HG02885 (cell line): ENCODE results near the gene FEN1.

Experiments
- ATAC-seq: cut with Tn5 transposase; IDR thresholded peaks from one replicate; pipeline ENCODE4 v1.9.1; 2021; ENCODE audit warnings: mild to moderate bottlenecking; ENCODE audit not compliant: unreplicated experiment, poor library complexity

FEN1 gene

GRCh38 chr11:61815790-61816735, 23.4 kb downstream of the FEN1 start:
- ATAC-seq, result peak; percentile 19

DNA sequence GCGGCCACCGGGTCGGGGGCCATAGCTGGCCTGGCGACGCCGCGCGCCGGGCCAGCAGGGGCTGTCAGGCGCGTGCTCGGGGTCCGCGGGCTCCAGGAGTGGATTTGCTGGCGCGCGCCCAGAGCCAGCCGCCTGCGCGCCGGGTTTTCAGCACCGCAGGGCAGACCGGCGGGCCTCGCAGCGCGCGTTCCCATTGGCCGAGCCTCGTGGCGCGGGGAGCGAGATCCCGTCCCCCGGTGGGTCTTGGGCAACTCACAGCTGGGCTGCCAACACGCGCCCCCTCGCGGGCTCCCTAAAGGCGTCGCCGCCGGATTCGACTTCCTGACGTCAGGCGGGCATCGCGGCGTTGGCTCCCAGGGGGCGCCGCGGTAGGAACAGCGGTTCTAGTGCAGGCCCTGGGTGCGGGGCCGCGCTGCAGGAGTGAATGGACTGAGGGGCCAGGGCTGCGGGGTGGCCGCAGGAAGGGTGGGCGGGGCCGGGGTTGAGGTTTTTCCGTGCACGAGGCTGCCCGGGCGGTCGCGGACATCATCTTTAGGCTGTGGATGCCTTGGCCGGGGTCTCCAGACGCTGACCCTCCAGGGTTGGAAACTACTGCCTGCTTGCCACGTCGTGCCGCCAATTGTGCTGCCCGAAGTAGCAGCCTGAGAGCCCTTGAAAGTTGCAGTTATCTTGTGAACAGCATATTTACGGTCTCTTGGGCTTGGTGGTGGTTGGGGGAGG, 24.2 kb downstream of the FEN1 start, which contains the start of gene FADS1:
Gene FADS1 (minus strand): TSS at position 268 of the 720 bp plus-strand sequence. CDS start 74 bp downstream, at position 194.
- ATAC-seq, result peak; percentile 50

DNA sequence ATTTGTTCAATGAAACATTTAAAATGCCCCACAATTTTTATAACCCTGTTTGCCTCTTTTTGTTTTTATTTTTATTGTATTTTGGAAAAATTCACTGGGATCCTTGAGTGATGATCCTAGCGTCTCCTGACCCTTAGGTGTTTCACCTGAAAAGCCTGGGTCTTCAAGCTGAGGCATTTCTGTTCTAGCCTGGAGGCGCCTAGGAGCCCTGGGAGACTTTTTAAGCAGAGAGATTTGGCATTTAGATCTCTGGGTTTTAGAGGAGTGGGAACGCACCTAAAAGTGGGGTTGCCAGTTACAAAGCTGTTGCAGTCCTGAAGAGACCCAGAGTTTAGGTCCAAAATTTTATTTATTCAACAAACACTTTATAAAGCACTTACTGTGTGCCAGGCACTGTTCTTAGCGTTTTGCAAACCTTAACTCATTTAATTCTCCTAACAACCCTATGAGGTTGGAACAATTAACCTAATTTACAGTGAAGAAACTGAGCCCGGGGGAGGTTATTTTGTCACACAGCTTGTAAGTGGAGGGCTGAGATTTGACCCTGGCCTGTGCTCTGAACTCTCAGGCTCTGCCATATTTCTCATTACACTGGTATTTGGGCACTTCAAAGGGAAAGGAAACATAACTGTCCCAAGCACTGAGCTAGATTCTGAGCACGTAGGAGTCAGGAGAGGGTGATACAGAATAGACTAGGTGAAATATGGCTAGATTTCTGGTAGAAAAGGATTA, 24.9 kb downstream of the FEN1 start:
- no peak for ATAC-seq

GRCh38 chr11:61820174-61820573, 27.5 kb downstream of the FEN1 start:
- no peak for ATAC-seq

- peak; percentile 3 for ATAC-seq
These were observed 34.3 kb downstream of the FEN1 start for GRCh38 chr11:61826930-61827570.

DNA sequence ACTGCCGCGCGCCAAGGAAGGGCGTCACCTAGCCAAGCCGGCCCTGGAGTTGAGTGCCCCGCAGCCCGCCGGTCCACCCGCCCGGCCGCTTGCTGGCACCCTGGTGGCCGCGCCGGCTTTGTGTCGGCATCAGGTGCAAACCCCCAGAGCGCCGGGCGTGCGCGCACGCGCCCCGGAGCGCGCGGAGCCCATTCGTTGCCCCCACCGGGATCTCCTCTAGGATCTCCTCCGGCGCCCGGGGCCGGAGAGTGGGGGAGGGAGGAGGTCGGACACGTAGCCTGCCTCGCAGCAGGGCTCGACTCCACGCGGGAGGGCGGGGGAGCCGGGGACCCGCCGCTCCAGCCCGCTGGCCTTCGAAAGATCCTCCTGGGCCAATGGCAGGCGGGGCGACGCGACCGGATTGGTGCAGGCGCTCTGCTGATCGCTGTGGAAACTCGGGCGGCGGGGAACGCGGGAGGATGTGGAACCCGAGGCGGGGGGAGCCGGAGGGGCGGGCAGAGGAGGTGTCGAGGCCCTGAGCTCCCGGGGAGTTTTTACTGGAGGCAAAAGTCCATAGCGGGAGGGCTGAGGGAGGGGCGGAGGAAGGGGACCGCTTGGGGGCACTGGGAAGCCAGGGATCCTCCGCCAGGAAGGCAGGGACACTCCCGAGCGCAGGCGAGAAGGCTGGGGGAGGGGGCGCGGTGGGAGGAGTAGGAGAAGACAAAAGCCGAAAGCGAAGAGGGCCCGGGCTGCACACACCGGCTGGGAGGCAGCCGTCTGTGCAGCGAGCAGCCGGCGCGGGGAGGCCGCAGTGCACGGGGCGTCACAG, 35.1 kb downstream of the FEN1 start, which contains the start of gene FADS2:
Gene FADS2 (plus strand): TSS at position 730 of the 808 bp plus-strand sequence. CDS start 91 bp downstream, outside the sequence.
- peak; percentile 79 for ATAC-seq

DNA sequence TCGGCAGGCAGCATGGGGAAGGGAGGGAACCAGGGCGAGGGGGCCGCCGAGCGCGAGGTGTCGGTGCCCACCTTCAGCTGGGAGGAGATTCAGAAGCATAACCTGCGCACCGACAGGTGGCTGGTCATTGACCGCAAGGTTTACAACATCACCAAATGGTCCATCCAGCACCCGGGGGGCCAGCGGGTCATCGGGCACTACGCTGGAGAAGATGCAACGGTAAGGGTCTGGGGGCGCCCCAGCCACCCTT, 35.6 kb downstream of the FEN1 start:
- ATAC-seq, result no peak

DNA sequence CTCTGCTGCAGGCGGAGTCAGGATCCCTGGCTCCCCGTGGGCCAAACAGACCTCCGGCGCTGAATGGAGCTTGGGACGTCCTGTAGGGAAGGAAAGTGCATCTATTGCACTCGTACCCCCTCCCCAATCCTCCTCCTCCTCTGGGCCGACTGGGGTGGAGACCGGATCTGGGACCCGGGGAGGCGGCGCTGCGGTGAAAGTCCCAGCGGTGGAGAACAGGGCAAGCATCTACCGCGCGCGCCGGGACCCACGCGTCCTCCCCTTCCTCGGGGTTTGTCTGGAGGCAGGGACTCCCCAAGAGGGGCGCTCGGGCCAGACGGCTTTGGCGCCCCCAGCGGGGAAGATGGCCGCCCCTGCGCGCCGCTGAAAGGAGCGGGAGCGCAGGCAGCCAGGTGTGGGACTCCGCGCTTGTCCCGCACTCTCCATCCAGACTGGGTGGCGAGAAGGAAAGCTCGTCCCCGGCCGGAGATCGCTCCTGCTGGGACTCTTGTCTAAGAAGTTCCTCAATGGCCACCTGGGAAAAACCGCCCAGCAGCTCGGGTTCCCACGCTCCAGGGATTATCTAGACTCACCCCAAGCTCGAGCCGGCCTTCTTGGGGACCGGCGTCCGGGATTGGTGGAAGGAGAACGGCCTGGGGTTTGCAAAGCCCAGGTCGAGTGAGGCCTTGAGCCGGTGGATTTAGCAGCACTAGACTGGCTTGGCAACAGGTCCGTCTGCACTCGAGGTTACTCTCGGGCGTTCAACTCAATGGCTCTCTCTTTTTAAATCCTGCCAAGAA, 36.1 kb downstream of the FEN1 start:
- peak; percentile 31 for ATAC-seq

GRCh38 chr11:61829806-61830205, 37.1 kb downstream of the FEN1 start:
- no peak for ATAC-seq

DNA sequence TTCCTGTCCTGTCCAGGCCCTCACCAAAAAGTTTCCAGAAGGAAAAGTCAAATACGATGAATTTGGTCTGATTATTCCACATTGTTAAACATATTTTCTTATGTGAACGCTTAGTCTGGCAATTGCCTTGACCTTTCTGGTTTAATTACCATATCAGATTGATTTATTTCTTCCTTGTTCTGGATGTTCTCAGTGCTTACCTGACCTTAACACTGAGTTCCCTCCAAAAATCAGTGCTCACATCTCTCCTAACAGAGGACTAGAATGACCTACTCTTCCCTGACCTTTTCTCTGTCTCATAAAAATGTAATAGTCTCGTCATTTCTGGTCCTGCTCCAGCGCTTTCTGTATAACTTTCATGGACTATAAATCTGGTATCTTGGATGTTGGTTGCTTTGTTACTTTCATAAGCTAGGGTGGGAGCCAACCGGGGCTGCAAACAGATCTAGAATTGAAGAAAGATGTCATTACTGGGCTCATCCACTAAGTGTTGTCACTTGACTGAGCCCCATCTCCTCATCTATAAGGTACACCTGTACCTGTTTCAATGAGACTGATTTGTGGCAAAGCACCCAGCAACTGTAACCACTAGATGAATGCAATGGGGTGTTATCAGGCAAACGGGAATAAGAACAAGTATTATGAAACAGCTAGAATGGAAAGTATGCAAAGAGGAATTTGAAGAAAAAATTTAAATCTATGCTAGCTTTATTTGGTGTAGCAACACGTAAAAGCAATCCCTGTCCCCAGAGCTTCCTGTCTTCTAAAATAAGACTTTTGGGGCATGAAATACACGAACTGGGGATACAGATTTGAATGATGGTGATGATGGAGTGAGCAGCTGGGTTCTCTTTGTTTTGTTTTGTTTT, 37.8 kb downstream of the FEN1 start:
- ATAC-seq, result no peak

DNA sequence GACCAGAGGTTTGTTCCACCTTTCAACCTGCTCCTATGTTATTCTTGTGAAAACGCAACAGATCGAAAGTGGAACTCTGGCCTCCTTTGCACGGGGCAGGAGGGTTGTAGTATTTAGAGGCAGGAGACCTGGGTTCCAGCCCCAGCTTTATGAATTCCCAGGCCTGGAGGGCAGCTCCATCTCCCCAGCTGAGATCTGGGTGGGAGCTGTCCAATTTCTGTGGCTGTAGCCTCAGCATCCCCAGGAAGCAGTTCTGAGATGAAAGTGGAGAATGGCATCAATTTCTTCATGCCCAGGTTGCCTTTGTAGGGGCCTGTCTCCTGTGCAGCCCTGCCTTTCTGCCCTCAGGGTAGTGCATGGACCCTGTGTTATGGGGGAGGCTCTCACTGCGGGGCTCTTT, 39.5 kb downstream of the FEN1 start:
- no peak for ATAC-seq

DNA sequence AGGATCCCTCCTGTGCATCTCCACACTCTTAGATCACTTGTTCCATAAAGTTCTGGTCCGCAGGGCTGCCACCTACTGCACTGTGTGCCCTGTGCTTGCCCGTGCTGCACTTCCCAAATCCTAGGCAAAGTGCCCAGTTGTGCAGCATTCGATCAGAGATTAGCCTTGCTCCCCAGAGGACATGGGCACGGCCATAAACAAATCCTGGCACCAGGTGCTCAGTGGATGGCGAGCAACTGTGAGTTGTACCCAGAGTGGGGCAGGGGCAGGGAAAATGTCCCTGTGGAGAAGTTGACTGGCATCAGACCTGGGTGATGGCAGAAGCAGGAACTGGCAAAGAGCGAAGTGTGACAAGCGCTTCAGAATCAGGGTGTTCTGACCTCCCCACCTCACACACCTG, 40.0 kb downstream of the FEN1 start:
- ATAC-seq, result no peak

GRCh38 chr11:61833471-61833870, 40.8 kb downstream of the FEN1 start:
- no peak for ATAC-seq

- ATAC-seq, result no peak
These were observed 41.2 kb downstream of the FEN1 start for GRCh38 chr11:61833926-61834277.

DNA sequence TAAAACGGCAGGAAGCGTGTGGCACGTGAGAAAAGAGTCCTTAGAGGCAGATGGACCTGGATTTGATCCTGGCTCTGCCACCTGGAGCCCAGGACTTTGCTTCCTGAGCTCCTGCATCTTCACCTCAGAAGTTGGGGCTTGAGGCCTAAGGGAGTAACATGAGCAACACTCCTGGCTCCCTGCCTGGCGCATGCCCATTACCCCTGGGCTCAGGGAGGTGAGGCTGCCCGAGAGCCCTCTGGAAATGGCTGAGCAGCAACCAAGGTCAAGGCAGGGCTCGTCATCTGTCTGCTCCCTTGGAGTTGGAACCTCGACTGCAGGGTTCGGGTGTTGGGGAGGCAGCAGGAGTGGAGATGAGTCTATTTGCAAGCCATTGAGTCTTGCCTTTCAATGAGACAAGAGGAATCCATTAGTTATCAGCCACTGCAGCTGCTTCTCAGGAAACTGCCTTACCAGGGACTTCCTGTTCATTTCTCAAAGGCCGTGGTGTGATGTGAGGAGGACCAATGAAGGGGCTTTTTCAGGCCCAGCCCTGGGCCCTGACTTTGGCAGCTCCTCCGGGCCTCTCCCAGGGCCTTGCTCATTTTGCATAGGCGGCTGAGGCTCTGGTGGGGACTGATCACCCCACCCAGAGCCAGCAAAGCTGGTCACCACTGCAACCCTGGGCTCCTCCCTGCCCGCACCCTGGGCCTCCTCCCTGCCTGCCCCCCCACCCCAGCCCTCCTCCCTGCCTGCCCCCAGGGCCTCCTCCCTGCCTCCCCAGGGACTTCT, 41.8 kb downstream of the FEN1 start:
- peak; percentile 92 for ATAC-seq

- no peak for ATAC-seq
These were observed 43.5 kb downstream of the FEN1 start for GRCh38 chr11:61836193-61836592.

DNA sequence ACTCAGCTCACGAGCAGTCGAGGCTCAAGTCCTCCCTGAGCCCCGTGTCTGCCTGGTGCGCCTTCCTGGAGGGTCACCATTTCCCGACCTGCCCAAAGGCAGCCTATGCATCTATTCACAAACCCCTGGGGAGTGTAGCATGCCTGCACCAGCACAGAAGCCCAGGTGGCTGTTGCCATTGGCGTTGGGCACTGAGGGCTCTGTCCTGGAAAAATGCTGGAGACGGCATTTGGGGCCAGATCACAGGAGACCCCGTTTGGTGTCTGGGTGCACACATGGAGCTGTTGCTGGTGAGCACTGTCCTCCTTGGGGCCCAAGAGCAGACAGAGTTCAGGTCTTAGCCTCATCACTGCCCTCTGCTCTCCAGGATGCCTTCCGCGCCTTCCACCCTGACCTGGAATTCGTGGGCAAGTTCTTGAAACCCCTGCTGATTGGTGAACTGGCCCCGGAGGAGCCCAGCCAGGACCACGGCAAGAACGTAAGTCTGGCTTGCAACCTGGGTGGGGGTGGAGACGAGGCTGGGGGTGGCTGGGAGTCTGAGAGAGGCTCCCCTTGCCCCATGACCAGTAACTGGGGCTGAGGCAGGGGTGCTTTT, 44.8 kb downstream of the FEN1 start:
- no peak for ATAC-seq
